Loucy (cell line): ENCODE measurements around the gene CNTN1.

Experiments
- EZH2phosphoT487 ChIP-seq: fragments of 200-600 bp; IDR thresholded peaks from 2 replicates; pipeline ENCODE4 v1.6.1; 2018; ENCODE audit warnings: antibody characterized with exemption, mild to moderate bottlenecking, moderate library complexity, borderline replicate concordance
- TF ChIP-seq, protein P1 (sequence below): fragments of 200-600 bp; sonication (generic); conservative IDR thresholded peaks from 2 replicates; pipeline ENCODE4 v1.5.1; 2014; ENCODE audit warnings: mild to moderate bottlenecking, antibody characterized with exemption, low read length

- TF ChIP-seq, protein P1, sequence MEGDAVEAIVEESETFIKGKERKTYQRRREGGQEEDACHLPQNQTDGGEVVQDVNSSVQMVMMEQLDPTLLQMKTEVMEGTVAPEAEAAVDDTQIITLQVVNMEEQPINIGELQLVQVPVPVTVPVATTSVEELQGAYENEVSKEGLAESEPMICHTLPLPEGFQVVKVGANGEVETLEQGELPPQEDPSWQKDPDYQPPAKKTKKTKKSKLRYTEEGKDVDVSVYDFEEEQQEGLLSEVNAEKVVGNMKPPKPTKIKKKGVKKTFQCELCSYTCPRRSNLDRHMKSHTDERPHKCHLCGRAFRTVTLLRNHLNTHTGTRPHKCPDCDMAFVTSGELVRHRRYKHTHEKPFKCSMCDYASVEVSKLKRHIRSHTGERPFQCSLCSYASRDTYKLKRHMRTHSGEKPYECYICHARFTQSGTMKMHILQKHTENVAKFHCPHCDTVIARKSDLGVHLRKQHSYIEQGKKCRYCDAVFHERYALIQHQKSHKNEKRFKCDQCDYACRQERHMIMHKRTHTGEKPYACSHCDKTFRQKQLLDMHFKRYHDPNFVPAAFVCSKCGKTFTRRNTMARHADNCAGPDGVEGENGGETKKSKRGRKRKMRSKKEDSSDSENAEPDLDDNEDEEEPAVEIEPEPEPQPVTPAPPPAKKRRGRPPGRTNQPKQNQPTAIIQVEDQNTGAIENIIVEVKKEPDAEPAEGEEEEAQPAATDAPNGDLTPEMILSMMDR: no peak
- TF ChIP-seq EZH2phosphoT487: no peak
Measured at GRCh38 chr12:40828593-40828990, 136.4 kb downstream of the CNTN1 start.
